HG03521 (cell line): ENCODE results near the gene SPECC1.
"Not testable (repeated sequence)": the region's sequence is repeated elsewhere in the genome, so short reads cannot be mapped to it uniquely, and the experiment has no call there.

Source experiments
- ATAC-seq: cut with Tn5 transposase; IDR thresholded peaks from one replicate; pipeline ENCODE4 v1.9.1; 2021; ENCODE audit warnings: mild to moderate bottlenecking, moderate library complexity; ENCODE audit not compliant: unreplicated experiment

Gene SPECC1

DNA sequence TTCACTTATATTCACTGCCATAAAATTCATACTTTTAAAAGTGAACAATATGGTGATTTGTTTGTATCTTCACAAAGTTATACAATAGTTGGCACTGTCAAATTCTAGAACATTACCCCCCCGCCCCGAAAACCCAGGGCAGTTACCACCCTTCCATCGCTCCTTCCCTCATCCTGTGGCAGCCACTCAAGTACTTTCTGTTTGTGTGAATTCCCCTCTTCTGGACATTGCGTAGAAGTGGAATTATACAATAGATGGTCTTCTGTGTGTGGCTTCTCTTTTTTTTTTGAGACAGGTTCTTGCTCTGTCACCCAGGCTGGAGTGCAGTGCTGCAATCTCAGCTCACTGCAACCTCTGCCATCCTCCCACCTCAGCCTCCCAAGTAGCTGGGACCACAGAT is 58.6 kb downstream of the SPECC1 start:
- no peak for ATAC-seq

DNA sequence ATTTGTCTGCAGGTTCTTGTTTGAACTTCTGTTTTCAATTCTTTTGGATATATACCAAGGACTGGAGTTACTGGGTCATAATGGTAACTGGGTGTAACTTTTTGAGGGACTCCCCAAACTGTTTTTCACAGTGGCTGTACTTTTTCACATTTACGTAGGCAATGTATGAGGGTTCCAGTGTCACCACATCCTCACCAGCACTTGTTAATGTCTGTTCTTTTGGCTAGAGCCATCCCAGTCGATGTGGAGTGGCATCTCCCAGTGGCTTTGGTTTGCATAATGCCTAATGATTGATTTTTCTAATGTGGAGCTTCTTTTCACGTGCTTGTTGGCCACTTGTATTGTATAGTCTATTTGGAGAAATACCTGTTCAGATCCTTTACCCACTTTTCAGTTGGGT is 59.3 kb downstream of the SPECC1 start:
- ATAC-seq: no peak

DNA sequence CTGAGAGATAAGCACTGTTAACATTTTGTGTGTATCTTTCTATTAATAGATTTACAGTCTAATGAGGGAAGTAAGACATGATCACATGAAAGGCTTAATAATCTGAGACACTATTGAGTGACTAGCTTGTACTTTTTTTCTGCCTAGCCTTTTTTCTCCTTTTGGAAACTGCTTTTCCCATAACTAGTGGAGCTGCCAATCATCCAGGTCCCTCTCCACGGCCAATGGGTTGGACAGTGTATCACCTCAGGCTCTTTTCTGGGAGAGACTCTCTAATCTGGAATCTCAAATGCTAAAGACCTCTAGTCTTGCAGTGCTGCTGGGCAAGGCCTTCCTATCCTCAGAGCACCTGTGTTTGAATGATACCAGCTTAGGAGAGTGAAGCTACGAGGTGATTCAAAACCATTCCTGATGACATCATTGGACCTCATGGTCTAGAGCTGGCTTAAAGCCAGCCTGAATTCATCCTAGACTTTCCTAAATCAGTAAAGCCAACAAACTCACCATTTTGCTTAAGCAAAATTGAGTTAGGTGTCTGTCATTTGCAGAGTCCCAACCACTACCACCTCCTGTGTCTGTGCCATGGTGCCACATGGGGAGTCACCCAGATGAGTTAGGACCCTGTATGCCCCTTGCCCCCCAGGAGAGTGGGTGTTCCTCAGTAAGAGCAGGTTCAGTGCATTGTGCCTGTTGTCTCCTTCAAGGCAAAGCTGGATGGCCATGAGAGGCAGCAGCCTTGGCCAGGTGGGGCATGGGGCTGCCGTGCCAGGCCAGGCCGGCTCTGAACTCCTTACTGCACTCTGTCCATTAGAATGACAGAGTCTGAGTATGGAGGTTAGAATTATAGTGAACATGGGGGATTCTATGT is 62.9 kb downstream of the SPECC1 start:
- no peak for ATAC-seq

DNA sequence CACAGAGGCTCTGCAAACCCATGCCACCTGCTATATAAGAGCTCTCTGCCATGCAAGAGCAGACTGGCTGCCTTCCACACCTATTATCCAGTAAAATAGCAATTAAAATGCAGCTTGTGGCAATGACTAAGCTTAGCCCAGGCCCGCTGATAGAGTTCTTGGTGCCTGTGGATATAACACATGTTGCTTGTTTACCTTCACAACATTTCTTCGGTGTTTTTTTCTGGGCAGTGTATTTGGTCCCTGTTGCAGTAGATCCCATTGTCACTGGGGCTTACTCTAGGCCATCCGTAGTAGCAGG is 63.5 kb downstream of the SPECC1 start:
- no peak for ATAC-seq

- ATAC-seq: no peak
Observed at GRCh38 chr17:20073055-20073979, 64.2 kb downstream of the SPECC1 start.

GRCh38 chr17:20074001-20074400 is 64.8 kb downstream of the SPECC1 start:
- ATAC-seq: no peak

DNA sequence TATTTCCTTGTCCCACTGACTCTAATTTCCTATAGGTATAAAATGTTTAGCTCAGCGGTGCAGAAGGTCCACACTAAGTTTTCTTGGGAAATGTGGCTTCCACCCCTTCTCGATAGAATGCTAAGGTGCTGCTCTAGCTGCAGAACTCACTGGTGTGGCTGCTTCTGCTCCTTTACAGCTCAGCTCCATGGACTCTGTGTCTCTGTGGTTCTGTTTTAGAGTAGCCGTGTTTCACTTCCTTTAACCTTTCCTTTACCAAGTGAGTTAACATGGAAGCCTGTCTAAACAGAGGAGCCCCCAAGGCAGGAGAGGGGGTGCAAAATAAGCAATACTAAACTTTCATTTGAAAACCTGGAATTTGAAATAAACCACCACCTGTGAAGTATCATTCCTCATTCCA is 65.3 kb downstream of the SPECC1 start:
- no peak for ATAC-seq

DNA sequence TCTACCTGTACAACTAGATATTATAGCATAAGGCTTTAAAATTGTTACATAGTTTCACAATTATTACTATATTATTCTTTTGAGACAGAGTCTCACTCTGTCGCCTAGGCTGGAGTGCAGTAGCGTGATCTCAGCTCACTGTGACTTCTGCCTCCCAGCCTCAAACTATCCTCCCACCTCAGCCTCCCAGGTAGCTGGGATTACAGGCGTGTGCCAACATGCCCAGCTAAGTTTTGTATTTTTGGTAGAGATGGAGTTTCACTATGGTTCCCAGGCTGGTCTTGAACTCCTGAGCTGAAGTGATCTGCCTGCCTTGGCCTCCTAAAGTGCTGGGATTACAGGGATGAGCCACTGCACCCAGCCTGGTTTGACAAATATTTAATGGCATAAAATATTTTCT is 67.0 kb downstream of the SPECC1 start:
- not testable (repeated sequence) for ATAC-seq

DNA sequence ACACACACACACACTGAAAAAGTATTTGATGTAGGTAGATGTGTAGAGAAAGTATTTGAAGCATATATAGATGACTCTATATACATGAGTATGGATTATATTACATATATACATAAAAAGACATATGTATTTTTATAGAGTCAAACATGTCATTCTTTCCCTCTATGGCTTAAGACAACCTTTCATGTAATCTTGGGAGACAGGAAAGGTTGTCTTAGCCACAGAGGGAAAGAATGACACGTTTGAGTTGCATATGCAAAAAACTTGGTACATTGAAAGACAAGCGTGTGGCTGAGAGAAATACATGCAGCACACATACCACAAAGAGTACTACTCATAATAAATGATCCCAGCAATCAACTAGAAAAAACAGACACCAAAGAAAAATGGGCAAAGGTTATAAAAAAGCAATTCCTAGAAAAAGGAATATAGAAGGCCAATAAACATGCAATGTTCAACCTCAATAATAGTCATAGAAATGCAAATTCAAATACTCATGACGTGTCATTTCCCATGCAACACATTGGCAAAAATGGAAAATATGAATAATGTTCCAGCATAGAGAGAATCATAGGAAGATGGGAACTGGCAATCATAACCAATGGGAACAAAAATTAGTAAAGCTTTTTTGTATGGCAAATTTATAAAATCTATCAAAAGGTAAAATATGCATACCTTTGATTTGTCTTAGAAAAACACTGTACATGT is 69.0 kb downstream of the SPECC1 start:
- ATAC-seq: no peak

- ATAC-seq: no peak
Observed at GRCh38 chr17:20080513-20080912, 71.4 kb downstream of the SPECC1 start.

DNA sequence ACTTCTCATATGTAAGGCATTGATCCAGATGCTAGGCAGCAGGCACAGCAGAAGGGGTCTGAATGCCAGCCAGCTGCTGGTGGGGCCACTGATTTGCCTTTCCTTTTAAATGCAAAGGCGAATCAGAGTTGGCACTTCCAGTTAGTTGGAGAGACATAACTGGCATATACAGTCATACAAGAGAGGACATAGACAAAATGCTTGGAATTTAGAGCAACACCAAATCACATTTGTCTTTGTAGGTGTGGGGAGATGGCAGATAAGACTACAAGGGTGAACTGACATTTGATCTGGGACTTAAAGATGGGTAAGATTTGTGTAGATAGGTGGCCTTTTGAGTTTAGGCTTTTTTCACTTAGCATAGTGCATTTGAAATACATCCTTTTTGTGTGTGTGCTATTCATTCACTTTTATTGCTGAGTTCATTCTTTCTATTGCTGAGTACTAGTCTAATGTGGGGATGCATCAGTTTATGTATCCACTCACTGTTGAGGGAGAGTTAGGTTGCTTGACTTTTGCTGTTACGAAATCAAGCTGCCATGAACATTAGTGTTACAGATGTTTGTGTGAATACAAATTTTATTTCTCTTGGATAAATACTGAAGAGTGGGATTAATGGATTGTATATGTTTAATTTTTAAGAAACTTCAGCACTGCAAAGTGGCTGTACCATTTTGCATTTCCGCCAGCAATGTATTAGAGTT is 74.1 kb downstream of the SPECC1 start:
- no peak for ATAC-seq

DNA sequence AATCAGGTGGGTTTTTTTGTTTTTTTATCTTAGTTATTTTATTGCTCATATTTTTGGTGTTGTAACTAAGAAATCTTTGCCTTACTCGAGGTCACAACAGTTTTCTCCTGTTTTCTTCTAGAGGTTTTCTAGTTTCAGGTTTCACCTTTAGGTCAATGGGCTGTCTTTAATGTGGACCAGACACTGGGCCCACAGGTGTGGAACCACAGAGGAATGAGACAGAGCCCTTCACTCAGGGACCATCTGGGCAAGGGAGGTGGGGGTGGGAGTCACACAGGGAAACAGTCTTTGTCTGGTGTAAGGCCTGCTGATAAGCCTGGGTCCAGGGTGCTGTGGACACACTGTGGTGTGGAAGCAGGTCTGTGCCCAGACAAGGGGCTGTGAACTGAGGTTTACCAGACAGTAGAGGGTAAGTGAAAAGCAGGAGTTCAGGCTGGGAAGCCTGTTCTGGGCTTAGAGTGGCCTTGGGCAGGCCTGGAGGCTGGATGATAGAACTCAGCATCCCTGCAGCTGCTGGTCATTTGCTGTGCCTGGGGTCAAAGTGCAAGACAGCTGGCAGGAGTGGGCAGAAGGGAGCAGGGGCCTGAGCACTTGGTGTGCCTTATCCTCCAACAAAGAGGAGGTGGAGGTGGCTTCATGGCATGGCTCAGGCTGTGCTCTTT is 75.6 kb downstream of the SPECC1 start:
- no peak for ATAC-seq

DNA sequence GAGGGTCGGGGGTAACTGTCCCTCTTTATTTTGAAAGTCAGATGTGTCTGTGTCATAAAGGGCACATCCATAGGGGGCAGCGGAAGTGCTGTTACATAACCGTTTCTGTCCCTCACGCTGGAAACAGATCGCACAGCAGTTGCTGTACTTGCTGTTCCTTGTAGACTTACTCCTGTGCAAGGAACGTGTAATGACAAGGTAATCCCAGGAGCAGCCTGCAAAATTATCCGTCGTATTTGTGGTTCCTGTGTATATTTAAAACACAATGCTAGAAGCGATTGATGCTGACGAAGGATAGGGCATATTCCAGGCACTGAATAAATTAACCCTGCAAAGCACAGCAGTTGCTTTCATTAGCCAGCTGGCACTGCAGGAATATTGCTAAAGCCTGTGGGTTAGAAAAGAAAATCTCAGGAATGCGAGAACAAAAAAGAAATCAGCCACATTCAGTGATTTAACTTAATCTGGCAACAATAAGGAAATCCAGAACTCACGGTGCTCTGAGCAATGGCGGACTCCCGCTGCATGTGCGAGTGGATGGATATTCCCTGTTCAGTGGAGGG is 76.2 kb downstream of the SPECC1 start:
- ATAC-seq: no peak

DNA sequence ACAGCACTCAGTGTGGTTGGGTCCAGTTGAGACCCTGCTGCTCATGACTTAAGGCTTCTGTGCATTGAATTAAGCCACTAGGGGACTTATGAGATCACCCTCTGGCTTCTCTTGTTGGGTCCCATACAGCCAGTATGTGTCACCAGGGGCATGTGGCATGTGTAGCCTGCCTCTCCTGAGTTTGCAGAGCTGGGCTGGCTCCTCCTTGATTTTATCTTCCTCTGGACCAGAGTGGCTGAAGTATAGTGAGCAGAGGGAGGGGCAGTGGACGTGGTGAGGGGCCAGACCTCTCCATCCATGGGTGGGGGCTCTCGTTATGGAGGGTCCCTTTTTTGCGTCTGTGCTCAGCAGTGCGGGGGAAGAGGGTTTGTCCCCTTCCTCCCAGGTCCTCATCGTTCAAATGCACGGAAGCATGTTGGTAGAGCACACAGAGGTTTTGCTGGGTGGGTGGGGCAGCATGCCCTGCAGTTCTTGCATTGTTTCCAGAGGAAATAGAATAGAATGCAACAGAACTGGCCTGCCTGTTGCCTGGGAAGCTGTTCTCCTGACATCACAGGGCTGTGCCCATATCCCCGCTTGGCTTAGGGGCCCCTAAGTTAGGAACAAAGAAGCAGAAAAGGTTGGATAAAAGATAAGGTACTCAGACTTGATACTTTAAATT is 77.4 kb downstream of the SPECC1 start:
- ATAC-seq: no peak

GRCh38 chr17:20087538-20088250 is 78.5 kb downstream of the SPECC1 start:
- no peak for ATAC-seq

GRCh38 chr17:20089756-20090547 is 80.8 kb downstream of the SPECC1 start:
- no peak for ATAC-seq

DNA sequence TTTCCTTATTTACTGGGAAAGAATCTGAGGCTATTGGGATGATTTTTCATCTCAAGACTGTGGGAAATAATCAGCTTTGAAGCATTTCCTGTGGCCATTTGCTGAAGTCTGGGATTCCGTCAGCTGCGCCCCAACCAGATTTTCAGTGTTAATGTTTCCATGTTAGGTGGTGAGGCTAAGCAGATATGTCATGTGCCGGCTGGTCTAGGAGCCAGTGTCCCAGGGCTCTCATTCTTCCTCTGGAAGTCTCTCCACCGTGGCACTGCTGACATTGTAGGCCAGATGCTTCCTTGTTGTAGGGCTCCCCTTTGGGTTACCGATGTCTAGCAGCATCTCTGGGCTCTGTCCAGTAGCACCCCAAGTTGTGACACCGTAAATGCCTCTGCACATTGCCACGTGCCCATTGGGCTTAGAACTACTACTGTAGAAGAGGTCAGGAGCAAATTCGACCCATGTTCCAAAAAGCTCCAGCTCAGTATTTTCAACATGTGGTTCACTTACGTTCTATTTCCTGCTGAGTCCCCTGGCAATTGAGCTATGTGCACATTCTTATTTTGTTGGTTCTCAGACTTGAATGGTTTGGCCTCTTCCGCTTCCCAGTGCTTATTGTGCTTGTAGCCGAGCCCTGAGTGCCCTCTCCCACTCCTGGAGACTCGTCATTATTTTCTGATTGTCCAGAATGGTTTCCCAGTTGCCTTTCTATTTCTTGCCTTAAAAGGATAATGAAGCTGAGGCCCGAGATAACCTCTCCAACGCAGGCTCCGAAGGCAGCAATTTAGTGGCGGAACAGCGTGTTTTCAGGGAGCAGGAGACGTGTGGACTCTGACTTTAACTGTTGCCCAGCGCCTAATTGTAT is 82.2 kb downstream of the SPECC1 start:
- ATAC-seq: no peak
